H9 (cell line): ENCODE measurements around the gene ANKDD1B. TPM values are rescaled to one million over a fixed set of nuclear protein-coding genes. Genes with fewer than 3 reads are reported as not detected.

Source experiments
- DNase-seq: peaks from one replicate; pipeline ENCODE4 v3.0.0-alpha.2; 2017
- H2AFZ ChIP-seq: one replicate; pipeline ENCODE4 v1.6.1; 2013; ENCODE audit warnings: mild to moderate bottlenecking, low read length, control low read depth, moderate library complexity
- H2AK5ac ChIP-seq: 2 replicates; pipeline ENCODE4 v1.6.1; 2013; ENCODE audit warnings: low read length, control low read depth, mixed read lengths; ENCODE audit not compliant: insufficient read length
- H2BK120ac ChIP-seq: one replicate; pipeline ENCODE4 v1.6.1; 2013; ENCODE audit warnings: low read depth, mild to moderate bottlenecking, low read length, control low read depth, inconsistent platforms; ENCODE audit not compliant: poor library complexity, severe bottlenecking
- H2BK12ac ChIP-seq: 2 replicates; pipeline ENCODE4 v1.6.1; 2013; ENCODE audit warnings: low read length, control low read depth, mixed read lengths, low read depth; ENCODE audit not compliant: insufficient read length
- H2BK15ac ChIP-seq: 2 replicates; pipeline ENCODE4 v1.6.1; 2013; ENCODE audit warnings: low read depth, low read length, control low read depth
- H2BK20ac ChIP-seq: one replicate; pipeline ENCODE4 v1.6.1; 2013; ENCODE audit warnings: low read depth, mild to moderate bottlenecking, low read length, control low read depth, inconsistent platforms; ENCODE audit not compliant: poor library complexity, severe bottlenecking
- H2BK5ac ChIP-seq: 2 replicates; pipeline ENCODE4 v1.6.1; 2013; ENCODE audit warnings: low read length, control low read depth, mixed read lengths; ENCODE audit not compliant: insufficient read length
- H3K14ac ChIP-seq: 2 replicates; pipeline ENCODE4 v1.6.1; 2013; ENCODE audit warnings: low read length, control low read depth; ENCODE audit not compliant: insufficient read depth
- H3K18ac ChIP-seq: 2 replicates; pipeline ENCODE4 v1.6.1; 2013; ENCODE audit warnings: low read depth, mild to moderate bottlenecking, mixed read lengths, low read length, control low read depth; ENCODE audit not compliant: insufficient read length
- H3K23ac ChIP-seq: 2 replicates; pipeline ENCODE4 v1.6.1; 2013; ENCODE audit warnings: low read length, control low read depth, mixed read lengths, low read depth; ENCODE audit not compliant: insufficient read length
- H3K23me2 ChIP-seq: 2 replicates; pipeline ENCODE4 v1.6.1; 2013; ENCODE audit warnings: low read depth, mild to moderate bottlenecking, mixed read lengths, low read length, control low read depth; ENCODE audit not compliant: insufficient read length, poor library complexity, severe bottlenecking
- H3K27ac ChIP-seq: 2 replicates; pipeline ENCODE4 v1.5.1; 2013; ENCODE audit warnings: low read length, control low read depth, mixed read lengths, low read depth; ENCODE audit not compliant: insufficient read length
- H3K27me3 ChIP-seq: 2 replicates; pipeline ENCODE4 v1.6.1; 2013; ENCODE audit warnings: low read length, control low read depth, inconsistent platforms; ENCODE audit not compliant: insufficient read depth
- H3K4ac ChIP-seq: 2 replicates; pipeline ENCODE4 v1.6.1; 2013; ENCODE audit warnings: low read depth, mild to moderate bottlenecking, control low read depth, inconsistent platforms, low read length, moderate library complexity
- H3K4me1 ChIP-seq: 2 replicates; pipeline ENCODE4 v1.6.1; 2013; ENCODE audit warnings: low read length, control low read depth, inconsistent platforms; ENCODE audit not compliant: insufficient read depth
- H3K4me2 ChIP-seq: 2 replicates; pipeline ENCODE4 v1.6.1; 2013; ENCODE audit warnings: low read length, control low read depth, mixed read lengths; ENCODE audit not compliant: insufficient read length, insufficient read depth
- H3K56ac ChIP-seq: 2 replicates; pipeline ENCODE4 v1.6.1; 2013; ENCODE audit warnings: low read depth, mild to moderate bottlenecking, mixed read lengths, low read length, control low read depth; ENCODE audit not compliant: insufficient read length
- H3K79me1 ChIP-seq: 2 replicates; pipeline ENCODE4 v1.6.1; 2013; ENCODE audit warnings: low read depth, mild to moderate bottlenecking, moderate library complexity, low read length, control low read depth, inconsistent platforms; ENCODE audit not compliant: insufficient read depth, poor library complexity, severe bottlenecking
- H3K79me2 ChIP-seq: 2 replicates; pipeline ENCODE4 v1.6.1; 2013; ENCODE audit warnings: low read length, control low read depth, inconsistent platforms; ENCODE audit not compliant: insufficient read depth
- H3K9ac ChIP-seq: 2 replicates; pipeline ENCODE4 v1.6.1; 2013; ENCODE audit warnings: low read length, control low read depth, mixed read lengths; ENCODE audit not compliant: insufficient read length; ENCODE audit errors: extremely low read depth
- H3K9me3 ChIP-seq: one replicate; pipeline ENCODE4 v1.6.1; 2013; ENCODE audit warnings: low read depth, low read length, inconsistent platforms; ENCODE audit not compliant: control insufficient read depth
- H3T11ph ChIP-seq: one replicate; pipeline ENCODE4 v1.6.1; 2013; ENCODE audit warnings: mild to moderate bottlenecking, low read length, control low read depth, inconsistent platforms
- H4K20me1 ChIP-seq: one replicate; pipeline ENCODE4 v1.6.1; 2013; ENCODE audit not compliant: control insufficient read depth, insufficient read length, insufficient read depth
- H4K5ac ChIP-seq: 2 replicates; pipeline ENCODE4 v1.6.1; 2013; ENCODE audit warnings: low read depth, mild to moderate bottlenecking, mixed read lengths, low read length, control low read depth; ENCODE audit not compliant: insufficient read length
- H4K8ac ChIP-seq: replicated peaks from 2 replicates; pipeline ENCODE4 v1.6.1; 2013; ENCODE audit warnings: low read length, control low read depth, mixed read lengths, low read depth; ENCODE audit not compliant: insufficient read length
- H4K91ac ChIP-seq: 2 replicates; pipeline ENCODE4 v1.6.1; 2013; ENCODE audit warnings: low read depth, mild to moderate bottlenecking, moderate library complexity, mixed read lengths, low read length, control low read depth; ENCODE audit not compliant: insufficient read length
- H3K27ac Mint-ChIP-seq, 3 experiments: 2 replicates in 2 of 3; 3 replicates in 1 of 3; pipeline ENCODE4 v1.8.0; 2020 to 2021; ENCODE audit warnings: mixed read lengths in 3 of 3, mild to moderate bottlenecking in 1 of 3, moderate library complexity in 1 of 3
- H3K27me3 Mint-ChIP-seq: 2 replicates; pipeline ENCODE4 v1.8.0; 2021; ENCODE audit warnings: low read depth, mild to moderate bottlenecking, moderate library complexity, mixed read lengths
- H3K36me3 Mint-ChIP-seq, 3 experiments: 2 replicates in 2 of 3; 3 replicates in 1 of 3; pipeline ENCODE4 v1.8.0; 2020 to 2021; ENCODE audit warnings: low read depth in 3 of 3, mixed read lengths in 3 of 3; ENCODE audit not compliant: insufficient read depth in 1 of 3
- H3K4me1 Mint-ChIP-seq, 2 experiments: 2 replicates each; pipeline ENCODE4 v1.8.0; 2020; ENCODE audit warnings: mixed read lengths in 2 of 2
- H3K4me3 Mint-ChIP-seq, 2 experiments: 2 replicates in 1 of 2; 3 replicates in 1 of 2; pipeline ENCODE4 v1.8.0; 2020 to 2021; ENCODE audit warnings: mild to moderate bottlenecking in 2 of 2, mixed read lengths in 2 of 2, moderate library complexity in 1 of 2
- H3K9me3 Mint-ChIP-seq, 2 experiments: 2 replicates in 1 of 2; 3 replicates in 1 of 2; pipeline ENCODE4 v1.8.0; 2020; ENCODE audit warnings: mild to moderate bottlenecking in 2 of 2, mixed read lengths in 2 of 2, moderate library complexity in 1 of 2
- whole genome bisulfite sequencing: extraction: QIAGEN DNeasy Blood & Tissue Kit; methylation state at CpG from one replicate; pipeline ENCODE4 v1.1.7; 2013; ENCODE audit warnings: missing lambda C conversion rate, low lambda C conversion rate, mixed read lengths; ENCODE audit not compliant: insufficient read length; ENCODE audit errors: extremely low coverage; 5-methylcytosine and 5-hydroxymethylcytosine counted together
- total RNA-seq: library from RNA; stranded (reverse); gene quantifications from 2 replicates; pipeline ENCODE4 v1.2.1, GENCODE V29; 2021
- TF ChIP-seq, protein P1 (sequence below): fragments of 200-600 bp; sonication (generic); conservative IDR thresholded peaks from 3 replicates; pipeline ENCODE4 v1.8.0; 2021; ENCODE audit warnings: antibody characterized with exemption, mild to moderate bottlenecking

ANKDD1B gene
- total RNA-seq, 1 experiment from 2014 or later = 0.33 TPM

- TF ChIP-seq, protein P1, sequence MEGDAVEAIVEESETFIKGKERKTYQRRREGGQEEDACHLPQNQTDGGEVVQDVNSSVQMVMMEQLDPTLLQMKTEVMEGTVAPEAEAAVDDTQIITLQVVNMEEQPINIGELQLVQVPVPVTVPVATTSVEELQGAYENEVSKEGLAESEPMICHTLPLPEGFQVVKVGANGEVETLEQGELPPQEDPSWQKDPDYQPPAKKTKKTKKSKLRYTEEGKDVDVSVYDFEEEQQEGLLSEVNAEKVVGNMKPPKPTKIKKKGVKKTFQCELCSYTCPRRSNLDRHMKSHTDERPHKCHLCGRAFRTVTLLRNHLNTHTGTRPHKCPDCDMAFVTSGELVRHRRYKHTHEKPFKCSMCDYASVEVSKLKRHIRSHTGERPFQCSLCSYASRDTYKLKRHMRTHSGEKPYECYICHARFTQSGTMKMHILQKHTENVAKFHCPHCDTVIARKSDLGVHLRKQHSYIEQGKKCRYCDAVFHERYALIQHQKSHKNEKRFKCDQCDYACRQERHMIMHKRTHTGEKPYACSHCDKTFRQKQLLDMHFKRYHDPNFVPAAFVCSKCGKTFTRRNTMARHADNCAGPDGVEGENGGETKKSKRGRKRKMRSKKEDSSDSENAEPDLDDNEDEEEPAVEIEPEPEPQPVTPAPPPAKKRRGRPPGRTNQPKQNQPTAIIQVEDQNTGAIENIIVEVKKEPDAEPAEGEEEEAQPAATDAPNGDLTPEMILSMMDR = no peak
- peak within 1 kb of the TSS; percentile 97 to 100 (median 97) for H3K27ac Mint-ChIP-seq
- Histone ChIP-seq H4K8ac (no peak within 1 kb of the TSS), H3K4me2 (peak within 1 kb of the TSS; percentile 62), H3K9me3 (no peaks in the 10 kb centered on the region), H2AFZ (peak within 1 kb of the TSS; percentile 91), H3K79me1 (no peaks in the 10 kb centered on the region), H3K18ac (peak within 1 kb of the TSS; percentile 49), H3K4ac (no peak within 1 kb of the TSS), H2BK5ac (no peak within 1 kb of the TSS), H3K9ac (peak within 1 kb of the TSS; percentile 76), H2BK15ac (no peak within 1 kb of the TSS), H3K79me2 (peaks cover 3% of the 10 kb centered on the region; the same call in 1 of the 2 replicates), H3K14ac (0 out of 2 replicates have a peak within 1 kb of the TSS, but pooled peaks have one; percentile 19), H3K23me2 (peaks cover 4% of the 10 kb centered on the region), H3K27ac (no peak within 1 kb of the TSS), H2BK12ac (no peak within 1 kb of the TSS), H2AK5ac (no peak within 1 kb of the TSS), H3K27me3 (no peaks in the 10 kb centered on the region), H4K5ac (no peak within 1 kb of the TSS), H4K91ac (no peak within 1 kb of the TSS), H4K20me1 (no peaks in the 10 kb centered on the region), H2BK120ac (no peak within 1 kb of the TSS), H3K56ac (no peak within 1 kb of the TSS), H3K4me1 (no peaks in the 10 kb centered on the region), H2BK20ac (no peak within 1 kb of the TSS), H3T11ph (no peak within 1 kb of the TSS), H3K23ac (no peak within 1 kb of the TSS)
- DNase-seq = peak; percentile 99
- peaks cover 2% of the 10 kb centered on the region for H3K27me3 Mint-ChIP-seq
- H3K4me3 Mint-ChIP-seq = peak within 1 kb of the TSS; percentile 99
- H3K4me1 Mint-ChIP-seq = peaks cover 9 to 10% of the 10 kb centered on the region in 2 experiments
- WGBS = no CpG with 5 or more reads among the region's 51 CpGs
- H3K9me3 Mint-ChIP-seq = no peaks in the 10 kb centered on the region
- H3K36me3 Mint-ChIP-seq = peaks cover 0 to 10% (median 0%) of the 10 kb centered on the region in 3 experiments; a peak in 3 of 7 replicates
Observed at GRCh38 chr5:75717082-75717922, 106.0 kb downstream of the ANKDD1B start, which contains the start of gene POC5. POC5 (minus strand) TSS chr5:75717437; CDS start chr5:75712937, 4,500 bp downstream.
